ENCODE results near the gene MRTFB.
"Not testable (repeated sequence)": the region's sequence is repeated elsewhere in the genome, so short reads cannot be mapped to it uniquely, and the experiment has no call there.

MRTFB gene, protein sequence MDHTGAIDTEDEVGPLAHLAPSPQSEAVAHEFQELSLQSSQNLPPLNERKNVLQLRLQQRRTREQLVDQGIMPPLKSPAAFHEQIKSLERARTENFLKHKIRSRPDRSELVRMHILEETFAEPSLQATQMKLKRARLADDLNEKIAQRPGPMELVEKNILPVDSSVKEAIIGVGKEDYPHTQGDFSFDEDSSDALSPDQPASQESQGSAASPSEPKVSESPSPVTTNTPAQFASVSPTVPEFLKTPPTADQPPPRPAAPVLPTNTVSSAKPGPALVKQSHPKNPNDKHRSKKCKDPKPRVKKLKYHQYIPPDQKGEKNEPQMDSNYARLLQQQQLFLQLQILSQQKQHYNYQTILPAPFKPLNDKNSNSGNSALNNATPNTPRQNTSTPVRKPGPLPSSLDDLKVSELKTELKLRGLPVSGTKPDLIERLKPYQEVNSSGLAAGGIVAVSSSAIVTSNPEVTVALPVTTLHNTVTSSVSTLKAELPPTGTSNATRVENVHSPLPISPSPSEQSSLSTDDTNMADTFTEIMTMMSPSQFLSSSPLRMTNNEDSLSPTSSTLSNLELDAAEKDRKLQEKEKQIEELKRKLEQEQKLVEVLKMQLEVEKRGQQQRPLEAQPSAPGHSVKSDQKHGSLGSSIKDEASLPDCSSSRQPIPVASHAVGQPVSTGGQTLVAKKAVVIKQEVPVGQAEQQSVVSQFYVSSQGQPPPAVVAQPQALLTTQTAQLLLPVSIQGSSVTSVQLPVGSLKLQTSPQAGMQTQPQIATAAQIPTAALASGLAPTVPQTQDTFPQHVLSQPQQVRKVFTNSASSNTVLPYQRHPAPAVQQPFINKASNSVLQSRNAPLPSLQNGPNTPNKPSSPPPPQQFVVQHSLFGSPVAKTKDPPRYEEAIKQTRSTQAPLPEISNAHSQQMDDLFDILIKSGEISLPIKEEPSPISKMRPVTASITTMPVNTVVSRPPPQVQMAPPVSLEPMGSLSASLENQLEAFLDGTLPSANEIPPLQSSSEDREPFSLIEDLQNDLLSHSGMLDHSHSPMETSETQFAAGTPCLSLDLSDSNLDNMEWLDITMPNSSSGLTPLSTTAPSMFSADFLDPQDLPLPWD

DNA sequence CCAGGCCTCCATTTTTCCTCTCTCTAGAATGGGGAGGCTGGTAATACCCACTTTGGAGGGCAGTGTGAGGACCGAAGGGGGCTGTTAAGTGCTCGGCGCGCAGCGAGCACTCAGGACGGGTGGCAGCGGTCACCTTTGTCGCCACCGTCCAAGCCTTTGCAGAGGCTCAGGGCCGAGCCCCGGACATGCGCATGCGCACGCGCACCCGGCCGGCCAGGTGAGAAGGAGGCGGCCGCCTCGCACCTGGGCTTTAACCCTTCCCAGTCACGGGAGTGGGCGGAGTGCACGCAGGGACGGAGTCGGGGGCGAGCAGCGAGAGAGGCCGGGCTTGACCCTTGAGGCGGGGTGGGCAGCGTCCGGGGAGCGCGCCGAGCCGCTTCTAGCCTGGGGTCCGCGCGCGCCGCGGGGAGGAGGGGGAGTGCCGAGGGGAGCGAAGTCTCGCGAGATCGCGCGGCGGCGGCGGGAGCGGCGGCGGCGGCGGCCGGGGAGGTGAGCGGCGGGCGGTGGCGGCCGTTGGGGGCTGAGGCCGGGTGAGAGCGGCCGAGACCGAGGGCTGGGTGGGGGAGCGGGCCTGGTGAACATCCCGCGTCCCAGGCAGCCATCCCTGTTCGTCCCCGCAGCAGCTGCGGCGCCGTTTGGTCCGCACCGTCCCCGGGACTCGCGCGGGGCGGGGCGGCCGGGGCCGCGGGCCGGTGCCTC is at the start of gene MRTFB:
TSS of gene MRTFB (plus strand) at position 443 of the 699 bp plus-strand sequence. CDS start 69,288 bp downstream, outside the sequence.
- no peak for DNase-seq

DNA sequence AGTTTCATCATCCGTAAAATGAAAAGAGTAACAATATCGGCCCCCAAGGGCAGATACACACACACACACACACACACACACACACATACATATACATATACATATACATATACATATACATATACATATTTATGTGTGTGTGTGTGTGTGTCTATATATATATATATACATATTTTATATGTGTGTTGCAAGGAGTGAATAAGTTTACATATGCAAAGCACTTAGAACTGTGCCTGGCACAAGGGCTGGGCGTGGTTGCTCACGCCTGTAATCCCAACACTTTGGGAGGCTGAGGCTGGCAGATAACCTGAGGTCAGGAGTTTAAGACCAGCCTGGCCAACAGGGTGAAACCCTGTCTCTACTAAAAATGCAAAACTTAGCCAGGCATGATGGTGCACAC is 47.6 kb upstream of the MRTFB start:
- DNase-seq = not testable (repeated sequence)

DNA sequence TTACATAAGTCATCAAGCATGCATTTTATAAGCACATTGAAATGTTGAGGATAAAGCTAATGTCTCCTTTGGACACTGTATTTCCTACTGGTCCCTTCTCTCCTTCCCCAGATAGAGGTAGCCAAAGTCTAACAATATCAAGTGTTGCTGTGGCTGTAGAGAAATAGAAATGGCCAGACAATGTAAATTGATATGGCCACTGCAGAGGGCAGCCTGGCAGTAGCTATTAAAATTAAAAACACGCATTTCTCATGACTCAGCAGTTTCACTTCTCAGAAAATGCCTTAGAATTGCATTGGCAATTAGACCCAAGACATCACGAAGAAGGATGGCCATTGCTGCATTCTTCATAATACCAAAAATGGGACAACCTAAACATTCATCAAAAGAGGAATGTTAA is 46.8 kb upstream of the MRTFB start:
- no peak for DNase-seq

DNA sequence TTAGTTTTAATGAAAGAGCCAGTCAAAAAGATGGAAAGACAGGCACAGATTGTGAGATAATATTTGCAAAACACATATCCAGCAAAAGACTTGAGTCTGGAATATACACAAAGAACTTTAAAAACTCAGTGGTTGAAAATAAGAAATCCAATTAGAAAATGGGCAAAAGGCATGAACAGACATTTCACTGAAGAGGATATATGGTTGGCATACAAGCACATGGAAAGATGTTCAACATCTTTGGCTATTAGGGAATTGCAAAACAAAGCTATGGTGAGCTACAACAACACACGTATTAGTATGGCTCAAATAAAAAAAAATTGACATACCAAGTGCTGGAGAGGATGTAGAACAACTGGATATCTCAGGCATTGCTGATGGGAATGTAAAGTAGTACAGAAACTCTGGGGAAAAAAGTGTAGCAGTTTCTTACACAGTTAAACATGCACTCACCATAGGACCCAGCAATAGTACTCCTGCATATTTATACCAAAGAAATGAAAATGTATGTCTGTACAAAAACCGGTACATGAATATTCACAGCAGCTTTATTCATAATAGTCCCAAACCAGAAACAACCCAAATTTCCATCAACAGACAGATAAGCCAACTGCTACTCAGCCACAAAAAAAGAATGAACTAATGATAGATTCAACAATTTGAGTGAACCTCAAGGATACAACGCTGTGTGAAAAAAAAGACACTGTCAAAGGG is 44.4 kb upstream of the MRTFB start:
- no peak for DNase-seq

DNA sequence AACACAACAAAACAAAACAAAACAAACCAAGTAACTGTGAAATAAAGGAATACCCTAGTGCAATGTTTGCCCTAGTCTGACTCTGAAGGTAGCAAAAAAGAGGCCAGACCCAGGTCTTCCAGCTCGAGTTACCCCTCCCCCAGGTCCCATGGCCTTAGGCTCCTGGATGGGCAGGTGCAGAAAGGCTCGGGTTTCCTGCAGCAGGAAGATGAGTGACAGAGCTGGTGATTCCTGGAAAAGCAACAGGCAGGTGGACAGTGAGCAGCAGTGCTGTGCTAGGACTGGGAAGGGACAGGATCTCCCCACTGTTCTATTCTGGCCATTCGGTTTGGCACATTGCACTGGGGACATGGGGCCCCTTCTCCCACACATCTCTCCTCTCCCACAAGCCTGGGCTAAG is 42.9 kb upstream of the MRTFB start:
- DNase-seq = no peak

DNA sequence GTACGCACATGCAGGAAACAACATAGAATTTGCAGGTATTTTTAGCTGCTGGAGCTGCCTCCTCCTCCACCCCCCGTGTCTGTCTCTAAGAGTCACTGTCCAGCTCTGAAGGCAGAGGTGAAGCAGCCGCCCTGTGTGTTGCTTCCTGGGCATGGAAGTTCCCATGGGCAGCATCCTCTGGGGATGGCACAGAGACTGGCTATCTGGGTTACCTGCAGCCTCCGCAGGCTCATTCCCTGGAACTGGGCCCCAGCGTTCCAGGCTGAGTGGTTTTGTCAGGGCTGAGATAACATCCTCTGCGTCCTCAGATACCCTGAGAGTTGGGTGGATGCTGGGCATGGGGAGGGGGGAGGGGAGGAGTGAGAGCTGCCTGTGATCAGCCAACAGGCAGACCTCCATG is 41.5 kb upstream of the MRTFB start:
- DNase-seq = no peak

DNA sequence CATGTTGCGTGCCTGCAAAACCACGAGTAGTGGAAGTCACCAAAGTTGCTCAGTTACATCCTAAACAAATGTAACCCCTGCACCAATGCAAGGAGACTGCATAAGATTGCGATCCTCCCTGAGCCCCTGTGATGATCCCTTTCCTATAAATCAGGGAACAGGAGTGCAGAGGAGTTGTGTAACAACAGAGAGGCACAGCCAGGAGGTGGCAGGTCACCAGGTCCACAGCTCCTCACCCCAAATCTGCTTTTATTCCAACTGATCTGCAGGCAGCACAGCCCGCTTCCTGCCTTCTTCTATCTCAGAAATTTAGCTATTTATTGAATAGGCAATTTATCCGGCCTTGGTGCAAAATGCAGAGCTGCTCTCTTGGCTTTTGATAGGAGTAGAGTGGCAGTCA is 36.0 kb upstream of the MRTFB start:
- DNase-seq = no peak

DNA sequence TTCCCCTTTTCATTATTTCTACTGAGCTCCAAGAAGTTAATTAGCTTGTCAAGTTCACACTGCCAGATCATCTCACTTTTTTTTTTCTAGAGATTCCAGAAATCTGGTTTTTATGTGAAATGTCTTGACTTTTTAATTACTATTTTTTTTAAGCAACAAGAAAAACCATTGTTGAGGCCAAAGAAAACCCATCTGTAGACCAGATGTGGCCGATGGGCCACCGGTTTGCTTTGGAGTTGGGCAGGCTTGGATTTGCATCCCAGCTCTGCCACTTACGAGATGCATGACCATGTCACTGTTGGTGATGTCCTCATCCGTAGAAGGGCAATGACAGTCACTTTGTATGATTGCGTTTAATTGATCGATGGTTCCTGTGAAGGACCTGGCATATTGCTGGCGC is 34.2 kb upstream of the MRTFB start:
- DNase-seq = no peak

DNA sequence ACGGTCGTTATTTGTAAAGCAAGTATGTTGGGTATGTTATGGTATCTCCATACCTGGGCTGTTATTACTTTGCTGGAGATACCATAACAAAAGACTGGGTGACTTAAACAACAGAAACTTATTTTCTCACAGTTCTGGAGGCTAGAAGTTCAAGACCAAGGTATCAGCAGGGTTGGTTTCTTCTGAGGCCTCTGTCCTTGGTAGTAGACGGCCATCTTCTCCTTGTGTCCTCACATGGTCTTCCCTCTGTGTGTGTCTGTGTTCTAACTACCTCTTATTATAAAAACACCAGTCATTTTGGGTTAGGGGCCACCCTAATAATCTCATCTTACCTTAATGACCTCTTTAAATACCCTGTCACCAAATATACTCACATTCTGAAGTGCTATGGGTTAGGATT is 33.2 kb upstream of the MRTFB start:
- DNase-seq = no peak

DNA sequence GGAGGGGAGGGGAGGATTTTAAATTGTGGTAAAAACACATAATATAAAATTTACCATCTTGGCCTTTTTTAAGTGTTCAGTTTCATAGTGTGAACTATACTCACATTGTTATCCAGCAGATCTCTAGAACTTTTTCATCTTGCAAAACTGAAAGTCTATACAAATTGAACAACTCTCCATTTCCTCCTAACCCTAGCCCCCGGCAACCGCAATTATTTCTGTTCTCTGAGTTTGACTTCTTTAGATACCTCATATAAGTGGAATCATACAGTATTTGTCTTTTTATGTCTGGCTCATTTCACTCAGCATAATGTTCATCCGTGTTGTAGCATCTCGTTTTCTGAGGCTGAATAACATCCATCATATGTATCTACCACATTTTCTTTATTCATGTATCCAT is 30.0 kb upstream of the MRTFB start:
- DNase-seq = no peak

DNA sequence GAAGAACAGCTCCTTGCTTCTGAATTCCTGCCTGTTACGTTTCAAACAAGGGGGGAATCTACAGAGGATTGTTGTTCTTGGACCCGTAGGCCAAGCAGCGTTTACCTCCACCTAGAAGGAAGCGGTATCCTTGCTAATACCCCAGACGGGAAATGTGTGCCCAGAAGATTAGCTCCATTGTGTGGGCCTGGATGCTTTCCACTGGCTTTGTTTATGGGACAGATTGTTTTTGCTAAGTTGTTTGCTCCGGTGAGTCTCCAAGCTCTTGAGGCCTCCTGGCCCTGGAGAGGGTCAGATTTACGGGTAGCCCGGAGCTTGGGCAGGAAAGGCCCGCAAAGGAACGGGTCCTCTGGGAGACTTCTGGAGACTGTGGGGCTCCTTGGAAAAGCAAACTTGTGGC is 28.4 kb upstream of the MRTFB start:
- no peak for DNase-seq

DNA sequence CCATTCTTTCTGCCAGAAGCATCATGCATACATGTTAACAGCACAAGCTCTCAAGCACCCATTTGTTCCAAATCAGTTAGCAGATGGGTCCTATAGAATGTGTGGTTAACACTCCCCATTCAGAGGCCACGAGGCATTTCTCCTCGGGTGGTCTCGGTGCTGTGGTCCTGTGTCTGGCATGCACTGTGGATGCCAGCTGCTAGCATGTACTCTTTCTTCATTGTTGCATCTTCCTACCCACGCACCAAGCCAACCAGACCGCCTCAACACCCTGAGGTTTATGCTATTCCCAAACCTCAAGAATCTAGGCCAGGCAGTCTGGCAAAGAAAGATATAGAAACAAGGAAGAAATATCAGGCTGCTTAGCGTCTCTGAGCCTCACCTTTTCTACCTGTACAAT is 27.8 kb upstream of the MRTFB start:
- DNase-seq = no peak

DNA sequence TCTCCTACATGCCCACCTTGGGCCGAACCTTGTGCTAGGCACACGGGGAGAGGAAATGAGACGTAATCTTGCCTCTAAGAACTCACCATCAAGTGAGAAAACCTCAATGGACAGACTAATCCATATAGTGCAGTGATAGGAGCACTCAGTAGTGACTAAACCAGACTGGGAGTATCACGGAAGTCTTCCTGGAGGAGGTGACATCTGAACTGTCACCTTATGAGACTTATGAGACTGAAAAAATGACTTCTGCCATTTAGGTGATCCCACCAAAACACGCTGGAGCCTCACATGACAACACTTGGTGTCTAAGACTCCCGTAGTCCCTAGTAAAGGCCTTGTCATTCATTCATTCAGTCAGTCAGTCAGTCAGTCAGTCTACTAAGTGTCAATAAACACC is 27.3 kb upstream of the MRTFB start:
- DNase-seq = no peak

DNA sequence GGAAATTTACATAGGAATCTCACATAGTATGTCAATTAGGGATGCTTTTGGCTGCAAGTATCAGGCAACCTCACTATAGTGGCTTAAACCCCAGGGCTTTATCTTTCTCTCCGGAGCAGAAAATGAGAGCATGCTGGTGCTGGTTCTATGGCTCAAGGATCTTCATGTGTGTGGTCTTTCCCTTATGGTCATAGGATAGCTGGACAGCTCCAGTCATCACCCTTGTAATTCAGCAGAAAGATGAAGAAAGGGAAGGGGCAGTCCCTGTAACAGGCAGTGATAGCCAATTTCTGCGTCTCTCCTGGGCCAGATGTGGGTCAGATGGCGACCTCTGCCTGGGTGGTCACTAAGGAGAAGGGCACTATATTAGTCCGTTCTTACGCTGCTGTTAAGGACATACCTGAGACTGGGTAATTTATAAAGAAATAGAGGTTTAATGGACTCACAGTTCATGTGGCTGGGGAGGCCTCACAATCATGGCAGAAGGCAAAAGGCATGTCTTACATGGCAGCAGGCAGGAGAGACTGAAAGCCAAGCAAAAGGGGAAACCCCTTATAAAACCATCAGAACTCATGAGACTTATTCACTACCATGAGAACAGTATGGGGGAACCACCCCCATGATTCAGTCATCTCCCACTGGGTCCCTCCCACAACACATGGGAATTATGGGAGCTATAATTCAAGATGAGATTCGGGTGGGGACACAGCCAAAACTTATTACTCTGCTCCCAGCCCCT is 23.8 kb upstream of the MRTFB start:
- not testable (repeated sequence) for DNase-seq

DNA sequence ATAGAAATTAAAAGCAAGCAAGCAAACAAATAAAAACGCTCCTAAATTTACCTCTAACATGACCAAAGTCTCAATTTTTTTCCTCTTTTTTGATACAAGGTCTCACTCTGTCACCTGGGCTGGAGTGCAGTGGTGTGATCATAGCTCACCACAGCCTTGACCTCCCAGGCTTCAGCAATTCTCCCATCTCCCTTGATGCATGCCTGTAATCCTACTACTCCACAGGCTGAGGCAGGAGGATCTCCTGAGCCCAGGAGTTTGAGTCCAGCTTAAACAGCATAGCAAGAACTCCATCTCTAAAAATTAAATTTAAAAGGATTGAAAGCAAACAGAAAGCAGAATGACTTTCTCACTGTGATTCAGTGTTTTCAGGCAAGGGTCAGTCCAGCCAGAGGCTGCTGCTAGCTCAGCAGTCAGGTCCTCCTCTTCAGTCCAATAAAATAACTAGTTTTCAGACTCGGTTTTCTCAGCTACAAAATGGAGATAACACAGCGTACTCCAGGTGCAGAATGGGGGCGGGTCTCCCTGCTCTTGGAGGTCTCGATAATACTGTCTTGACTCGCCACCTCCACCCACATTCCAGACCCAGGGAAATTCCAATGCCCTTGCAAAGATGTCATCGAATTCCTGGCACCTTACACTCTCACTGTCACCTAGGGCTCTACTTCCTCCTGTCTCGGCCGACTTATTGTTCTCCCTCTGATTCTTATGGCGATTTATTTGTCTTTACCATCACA is 20.7 kb upstream of the MRTFB start:
- DNase-seq = no peak

DNA sequence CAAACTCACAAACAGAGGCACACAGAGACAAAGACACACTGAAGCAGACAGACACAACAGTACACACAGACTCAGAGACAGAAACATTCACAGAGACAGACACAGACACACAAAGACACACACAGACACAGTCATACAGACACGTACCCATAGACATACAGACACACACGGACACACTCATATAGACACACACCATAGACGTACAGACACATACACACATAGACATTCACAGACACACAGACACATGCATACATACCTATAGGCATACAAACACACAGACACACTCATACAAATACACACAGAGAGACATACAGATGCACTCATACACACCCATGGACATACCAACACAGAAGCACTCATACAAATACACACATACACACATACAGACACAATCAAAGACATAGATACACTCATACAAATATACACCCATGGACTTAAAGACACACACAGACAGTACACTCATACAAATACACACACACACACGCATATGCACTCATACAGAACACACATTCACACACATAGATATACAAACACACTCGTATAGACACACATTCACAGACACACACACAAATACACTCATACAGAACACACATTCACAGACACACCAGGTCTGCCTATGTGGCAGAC is 19.9 kb upstream of the MRTFB start:
- no peak for DNase-seq

DNA sequence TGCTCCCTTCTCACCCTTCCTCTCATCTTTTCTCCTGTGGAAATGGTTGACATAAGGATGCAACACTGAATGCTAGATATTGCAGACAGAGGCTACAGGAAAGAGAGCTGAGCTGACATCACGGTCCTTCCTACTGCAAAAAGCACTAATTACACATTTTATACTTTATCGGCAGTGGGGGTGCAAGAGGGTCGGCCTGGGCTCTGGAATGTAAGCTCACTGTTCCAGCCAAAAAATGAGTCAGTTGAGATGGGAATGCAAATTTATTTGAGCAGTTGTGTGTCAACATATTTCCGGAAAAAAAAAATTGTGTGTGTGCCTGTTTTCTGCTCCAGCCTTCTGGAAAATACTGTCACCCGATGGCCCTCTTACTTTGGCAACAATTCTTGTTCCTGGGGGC is 14.1 kb upstream of the MRTFB start:
- DNase-seq = no peak

DNA sequence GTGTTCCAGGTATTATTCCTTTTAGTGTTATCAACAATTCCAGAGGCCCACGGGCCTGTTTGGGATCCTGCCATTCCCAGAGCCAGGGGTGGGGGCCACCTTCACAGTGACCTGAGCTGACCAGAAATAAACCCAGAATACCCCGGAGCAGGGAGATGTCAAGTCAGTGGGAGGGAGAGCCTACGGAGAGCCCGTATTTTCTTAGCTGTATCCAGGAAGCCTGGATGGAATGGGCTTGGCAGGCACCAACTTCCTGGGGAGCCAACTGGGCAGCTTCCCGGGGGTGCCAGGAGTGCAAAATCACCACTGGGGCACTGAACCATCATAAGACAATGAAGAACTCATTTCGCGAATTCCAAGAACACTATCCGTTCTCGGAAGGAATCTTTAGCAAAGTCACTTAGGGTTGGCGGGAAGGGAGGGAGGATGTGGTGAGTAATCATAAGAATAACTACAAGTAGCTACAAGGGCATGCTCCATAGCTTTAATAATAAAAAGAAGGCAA is 13.2 kb upstream of the MRTFB start:
- no peak for DNase-seq

DNA sequence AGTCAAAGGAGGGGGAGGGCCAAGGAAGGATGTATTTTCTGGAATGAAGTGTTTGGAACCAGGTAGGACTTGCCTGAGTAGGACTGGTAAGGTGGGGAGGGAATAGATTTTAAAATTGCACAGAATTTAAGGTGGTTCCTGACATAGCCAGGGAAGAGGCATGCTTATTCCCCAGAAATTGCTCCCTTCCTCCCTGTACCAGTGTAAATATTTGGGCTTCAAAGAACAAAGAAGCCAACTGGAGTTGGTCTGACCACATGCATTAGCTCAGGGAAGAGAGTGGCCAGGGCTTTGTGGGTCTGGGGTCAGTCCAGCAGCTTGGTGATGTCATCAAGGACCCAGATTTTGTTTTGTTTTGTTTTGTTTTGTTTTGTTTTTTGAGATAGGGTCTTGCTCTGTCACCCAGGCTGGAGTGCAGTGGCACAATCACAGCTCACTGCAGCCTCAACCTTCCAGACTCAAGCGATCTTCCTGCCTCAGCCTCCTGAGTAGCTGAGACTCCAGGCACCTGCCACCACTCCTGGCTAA is 9.3 kb upstream of the MRTFB start:
- no peak for DNase-seq

DNA sequence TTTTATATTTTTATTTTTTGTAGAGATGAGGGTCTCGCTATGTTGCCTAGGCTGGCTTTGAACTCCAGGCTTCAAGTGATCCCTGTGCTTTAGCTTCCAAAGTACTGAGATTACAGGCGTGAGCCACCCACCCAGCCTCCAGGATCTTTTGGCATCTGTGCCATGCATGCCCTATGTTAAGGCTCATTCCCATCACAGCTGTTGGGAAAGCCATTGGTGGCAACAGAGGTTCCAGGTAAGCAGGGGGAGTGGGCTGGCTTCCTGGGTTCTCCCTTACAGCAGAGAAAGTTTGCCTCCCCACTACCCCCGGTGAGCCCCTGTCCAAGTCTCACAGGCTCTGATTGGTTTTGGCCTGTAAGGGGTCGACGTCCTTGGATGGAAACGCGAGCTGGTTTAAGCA is 8.9 kb upstream of the MRTFB start:
- no peak for DNase-seq

Measured in DMS 273 treated with DMSO at 0.1 percent for 48 hours (cell line).